NB4 (cell line): ENCODE results near the gene GOLGA8T.
"Not testable (repeated sequence)": the region's sequence is repeated elsewhere in the genome, so short reads cannot be mapped to it uniquely, and the experiment has no call there.

Source experiments
- POLR2A ChIP-seq: IDR thresholded peaks from 2 replicates; pipeline ENCODE4 v1.6.1; 2011; ENCODE audit warnings: mild to moderate bottlenecking; ENCODE audit not compliant: insufficient read length; ENCODE audit errors: extremely low read depth
- TF ChIP-seq, protein P1 (sequence below): IDR thresholded peaks from one replicate; pipeline ENCODE4 v1.5.1; 2012; ENCODE audit warnings: low read depth, low read length

DNA sequence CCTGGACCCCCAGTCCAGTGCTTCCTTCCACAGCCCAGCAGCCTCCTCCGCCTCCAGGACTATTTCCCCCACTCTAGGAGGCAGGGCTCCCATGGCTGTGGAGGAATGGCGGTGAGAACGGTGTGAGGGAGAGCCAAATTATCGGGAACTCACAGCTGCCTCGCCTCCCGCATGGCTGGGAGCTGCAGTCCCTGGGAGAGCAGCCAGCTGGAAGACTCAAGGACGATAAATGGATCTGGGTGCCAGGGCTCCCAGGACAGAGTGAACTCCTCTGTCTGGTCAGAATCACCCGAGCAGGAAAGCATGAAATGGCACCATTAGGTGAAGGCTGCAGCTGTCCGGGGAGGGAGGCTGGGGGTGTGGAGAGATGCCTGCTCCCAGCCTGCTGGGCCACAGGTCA, 32.6 kb downstream of the GOLGA8T start:
- TF ChIP-seq, protein P1, sequence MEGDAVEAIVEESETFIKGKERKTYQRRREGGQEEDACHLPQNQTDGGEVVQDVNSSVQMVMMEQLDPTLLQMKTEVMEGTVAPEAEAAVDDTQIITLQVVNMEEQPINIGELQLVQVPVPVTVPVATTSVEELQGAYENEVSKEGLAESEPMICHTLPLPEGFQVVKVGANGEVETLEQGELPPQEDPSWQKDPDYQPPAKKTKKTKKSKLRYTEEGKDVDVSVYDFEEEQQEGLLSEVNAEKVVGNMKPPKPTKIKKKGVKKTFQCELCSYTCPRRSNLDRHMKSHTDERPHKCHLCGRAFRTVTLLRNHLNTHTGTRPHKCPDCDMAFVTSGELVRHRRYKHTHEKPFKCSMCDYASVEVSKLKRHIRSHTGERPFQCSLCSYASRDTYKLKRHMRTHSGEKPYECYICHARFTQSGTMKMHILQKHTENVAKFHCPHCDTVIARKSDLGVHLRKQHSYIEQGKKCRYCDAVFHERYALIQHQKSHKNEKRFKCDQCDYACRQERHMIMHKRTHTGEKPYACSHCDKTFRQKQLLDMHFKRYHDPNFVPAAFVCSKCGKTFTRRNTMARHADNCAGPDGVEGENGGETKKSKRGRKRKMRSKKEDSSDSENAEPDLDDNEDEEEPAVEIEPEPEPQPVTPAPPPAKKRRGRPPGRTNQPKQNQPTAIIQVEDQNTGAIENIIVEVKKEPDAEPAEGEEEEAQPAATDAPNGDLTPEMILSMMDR = not testable (repeated sequence)
- not testable (repeated sequence) for TF ChIP-seq POLR2A
